Ovary (tissue), 3 donors: ENCODE measurements around the gene PLET1.

ENCODE experiments used
- POLR2A ChIP-seq: fragments of 450-650 bp; IDR thresholded peaks from one replicate; pipeline ENCODE4 v1.6.1; 2017; ENCODE audit warnings: antibody characterized with exemption, mild to moderate bottlenecking, moderate library complexity
- TF ChIP-seq, protein P1 (sequence below), 3 donors: fragments of 450-650 bp in 2 of 3; fragments of 200-600 bp in 1 of 3; IDR thresholded peaks; one replicate each; pipeline versions ENCODE4 v1.5.1 to v1.8.0; 2016 to 2022; ENCODE audit warnings: antibody characterized with exemption in 3 of 3, mild to moderate bottlenecking in 1 of 3
- donor health status: DM: no; HTN: no; CAD: no.

DNA sequence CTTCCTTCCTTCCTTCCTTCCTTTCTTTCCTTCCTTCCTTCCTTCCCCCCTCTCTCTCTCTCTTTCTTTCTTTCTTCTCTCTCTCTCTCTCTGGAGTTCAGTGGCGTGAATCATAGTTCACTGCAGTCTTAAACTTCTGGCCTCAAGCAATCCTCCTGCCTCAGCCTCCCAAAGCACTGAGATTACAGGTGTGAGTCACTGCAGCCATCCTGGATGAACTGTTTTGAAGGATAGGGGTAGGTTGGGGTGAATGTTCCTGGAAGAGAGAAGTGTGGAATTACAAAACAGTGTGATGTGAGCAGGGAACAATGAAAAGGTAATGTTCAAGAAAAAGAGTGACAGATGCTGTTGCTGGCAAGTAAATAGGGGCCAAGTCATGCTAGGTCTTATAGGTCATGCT is 12.4 kb upstream of the PLET1 start:
- TF ChIP-seq, protein P1, sequence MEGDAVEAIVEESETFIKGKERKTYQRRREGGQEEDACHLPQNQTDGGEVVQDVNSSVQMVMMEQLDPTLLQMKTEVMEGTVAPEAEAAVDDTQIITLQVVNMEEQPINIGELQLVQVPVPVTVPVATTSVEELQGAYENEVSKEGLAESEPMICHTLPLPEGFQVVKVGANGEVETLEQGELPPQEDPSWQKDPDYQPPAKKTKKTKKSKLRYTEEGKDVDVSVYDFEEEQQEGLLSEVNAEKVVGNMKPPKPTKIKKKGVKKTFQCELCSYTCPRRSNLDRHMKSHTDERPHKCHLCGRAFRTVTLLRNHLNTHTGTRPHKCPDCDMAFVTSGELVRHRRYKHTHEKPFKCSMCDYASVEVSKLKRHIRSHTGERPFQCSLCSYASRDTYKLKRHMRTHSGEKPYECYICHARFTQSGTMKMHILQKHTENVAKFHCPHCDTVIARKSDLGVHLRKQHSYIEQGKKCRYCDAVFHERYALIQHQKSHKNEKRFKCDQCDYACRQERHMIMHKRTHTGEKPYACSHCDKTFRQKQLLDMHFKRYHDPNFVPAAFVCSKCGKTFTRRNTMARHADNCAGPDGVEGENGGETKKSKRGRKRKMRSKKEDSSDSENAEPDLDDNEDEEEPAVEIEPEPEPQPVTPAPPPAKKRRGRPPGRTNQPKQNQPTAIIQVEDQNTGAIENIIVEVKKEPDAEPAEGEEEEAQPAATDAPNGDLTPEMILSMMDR (IDR thresholded peaks at IDR 0.05), result no peak
- no peak for TF ChIP-seq POLR2A
